Lower leg skin (tissue), 4 donors: ENCODE results near the gene ZNF771. TPM values are rescaled to one million over a fixed set of nuclear protein-coding genes. Genes with fewer than 3 reads are reported as not detected.
"Not testable (repeated sequence)": the region's sequence is repeated elsewhere in the genome, so short reads cannot be mapped to it uniquely, and the experiment has no call there.

Source experiments
- DNase-seq, 2 donors: peaks; one replicate each; pipeline ENCODE4 v3.0.0-alpha.2; 2019; ENCODE audit warnings: low spot score in 2 of 2
- H3K4me3 ChIP-seq: fragments of 200-600 bp; sonication (generic); 2 replicates; pipeline ENCODE4 v1.5.1; 2017; ENCODE audit warnings: mild to moderate bottlenecking, low read depth; ENCODE audit not compliant: poor library complexity, severe bottlenecking
- CTCF ChIP-seq, 3 donors: fragments of 450-650 bp; IDR thresholded peaks; one replicate each; pipeline ENCODE4 v1.5.1; 2016; ENCODE audit warnings: antibody characterized with exemption in 3 of 3, mild to moderate bottlenecking in 3 of 3, moderate library complexity in 2 of 3
- POLR2A ChIP-seq, 2 donors: fragments of 450-650 bp; IDR thresholded peaks; one replicate each; pipeline ENCODE4 v1.6.1; 2016 to 2017; ENCODE audit warnings: antibody characterized with exemption in 2 of 2, mild to moderate bottlenecking in 1 of 2, moderate library complexity in 1 of 2
- WGBS, 2 donors: methylation state at CpG; one replicate each; pipeline ENCODE4 v1.1.5; 2018; 5-methylcytosine and 5-hydroxymethylcytosine counted together
- intact Hi-C: fragments of 100-400 bp; cut with DNase I; formaldehyde crosslinking; loops from one replicate; pipeline ENCODE4 v1.15.0; 2023; ENCODE audit warnings: low total_unique reads
- total RNA-seq, 4 donors: library from RNA; depleted of rRNA; stranded (reverse); fragments of >200 nt; gene quantifications; one replicate each; pipeline ENCODE4 v1.1.0, GENCODE V29; 2016

Gene ZNF771
- total RNA-seq, 4 donors from 2014 or later: 5.9 to 12.8 (median 11.0) TPM

GRCh38 chr16:30458561-30459394 is 51.4 kb downstream of the ZNF771 start:
- intact Hi-C loops: no loop called here
- no peak overlapping the region for H3K4me3 ChIP-seq
- 79 to 83% methylated on average over 22 of the region's 22 CpGs for WGBS, 2 donors
- peak in 1 of 2 donors; percentile 87 for DNase-seq
- TF ChIP-seq CTCF (IDR thresholded peaks at IDR 0.05) (no peak), POLR2A (IDR thresholded peaks at IDR 0.05) (no peak)

- no peak overlapping the region for H3K4me3 ChIP-seq
- intact Hi-C loops: no loop called here
- 88 to 89% methylated on average over 11 of the region's 11 CpGs for WGBS, 2 donors
- no peak for DNase-seq
- TF ChIP-seq POLR2A (IDR thresholded peaks at IDR 0.05): no peak
- no peak for TF ChIP-seq CTCF (IDR thresholded peaks at IDR 0.05)
Measured at GRCh38 chr16:30459456-30459855, 52.0 kb downstream of the ZNF771 start.

GRCh38 chr16:30461426-30461825 is 54.0 kb downstream of the ZNF771 start:
- H3K4me3 ChIP-seq, intact Hi-C loops, DNase-seq: not testable (repeated sequence)
- WGBS, 2 donors: 86 to 90% methylated on average over 5 of the region's 5 CpGs

- no peak for DNase-seq
- no peak overlapping the region for H3K4me3 ChIP-seq
- TF ChIP-seq CTCF (IDR thresholded peaks at IDR 0.05) (no peak), POLR2A (IDR thresholded peaks at IDR 0.05) (no peak)
- intact Hi-C loops: no loop called here
- 91 to 93% methylated on average over 7 of the region's 7 CpGs for WGBS, 2 donors
Measured at GRCh38 chr16:30464078-30464477, 56.7 kb downstream of the ZNF771 start.

Other genes with a start within 250 kb of the ZNF771 start
- gene CORO1A, start 224.0 kb upstream of the ZNF771 start, total RNA-seq: 10 to 100 TPM; 16.7 to 44.4 (median 27.0) TPM
- gene BOLA2B, start 213.9 kb upstream of the ZNF771 start, total RNA-seq: 100 to 1,000 TPM in 3 of 4 donors, 10 to 100 TPM in 1; 87.6 to 199 (median 147) TPM
- 10 to 100 TPM; 22.1 to 68.1 (median 45.3) TPM for gene SLX1A, start 213.7 kb upstream of the ZNF771 start, total RNA-seq
- gene SULT1A3, start 208.4 kb upstream of the ZNF771 start, total RNA-seq: 10 to 100 TPM in 2 of 4 donors, 1 to 10 TPM in 2; 2.0 to 19.3 (median 11.3) TPM
- gene NPIPB13, start 159.1 kb upstream of the ZNF771 start, total RNA-seq: 1 to 10 TPM; 1.4 to 2.4 (median 1.7) TPM
- 10 to 100 TPM; 33.6 to 43.2 (median 38.5) TPM for gene CD2BP2, start 52.3 kb upstream of the ZNF771 start, total RNA-seq
- 10 to 100 TPM; 33.2 to 51.8 (median 41.9) TPM for gene TBC1D10B, start 37.1 kb upstream of the ZNF771 start, total RNA-seq
- 1 to 10 TPM in 1 of 4 donors, under 1 TPM in 1, not detected in 2; 0.79 to 2.1 TPM for gene MYL11, start 32.8 kb upstream of the ZNF771 start, total RNA-seq
- 1 to 10 TPM in 1 of 4 donors, under 1 TPM in 2, not detected in 1; 0.39 to 1.2 (median 0.91) TPM for gene SEPTIN1, start 25.0 kb upstream of the ZNF771 start, total RNA-seq
- gene ZNF48, start 12.2 kb upstream of the ZNF771 start, total RNA-seq: 10 to 100 TPM in 3 of 4 donors, 1 to 10 TPM in 1; 8.3 to 15.6 (median 10.5) TPM
- 10 to 100 TPM; 14.7 to 18.8 (median 17.9) TPM for gene DCTPP1, start 22.4 kb downstream of the ZNF771 start, total RNA-seq
- gene SEPHS2, start 38.3 kb downstream of the ZNF771 start, total RNA-seq: 10 to 100 TPM; 17.7 to 25.3 (median 23.6) TPM
- gene ITGAL, start 65.1 kb downstream of the ZNF771 start, total RNA-seq: 1 to 10 TPM; 1.6 to 2.3 (median 1.8) TPM
- gene ZNF768, start 119.0 kb downstream of the ZNF771 start, total RNA-seq: 10 to 100 TPM; 31.1 to 43.5 (median 41.0) TPM
- 10 to 100 TPM in 3 of 4 donors, 1 to 10 TPM in 1; 9.9 to 23.7 (median 19.6) TPM for gene ZNF747, start 127.3 kb downstream of the ZNF771 start, total RNA-seq
- gene ZNF764, start 150.8 kb downstream of the ZNF771 start, total RNA-seq: 10 to 100 TPM in 3 of 4 donors, 1 to 10 TPM in 1; 8.3 to 12.0 (median 10.3) TPM
- gene ZNF688, start 164.1 kb downstream of the ZNF771 start, total RNA-seq: 10 to 100 TPM; 11.9 to 22.5 (median 16.0) TPM
- gene ZNF785, start 178.1 kb downstream of the ZNF771 start, total RNA-seq: 10 to 100 TPM in 2 of 4 donors, 1 to 10 TPM in 2; 9.5 to 19.2 (median 10.4) TPM
- gene ZNF689, start 202.8 kb downstream of the ZNF771 start, total RNA-seq: 1 to 10 TPM; 3.2 to 9.1 (median 6.7) TPM
- 10 to 100 TPM; 23.8 to 67.5 (median 37.1) TPM for gene PRR14, start 243.4 kb downstream of the ZNF771 start, total RNA-seq